SJSA1 (cell line): ENCODE results near the gene MRGPRE. TPM values are rescaled to one million over a fixed set of nuclear protein-coding genes. Genes with fewer than 3 reads are reported as not detected.

ENCODE experiments used
- DNase-seq, 2 experiments: peaks; one replicate each; pipeline ENCODE4 v3.0.0-alpha.2; 2015 to 2020; ENCODE audit warnings: low spot score in 2 of 2, low read depth in 1 of 2
- H3K27ac ChIP-seq: fragments of 250-450 bp; sonication (Bioruptor Pico); 2 replicates; pipeline ENCODE4 v1.5.1; 2020; ENCODE audit warnings: mild to moderate bottlenecking, moderate library complexity
- H3K27me3 ChIP-seq: fragments of 250-450 bp; sonication (Bioruptor Pico); replicated peaks from 2 replicates; pipeline ENCODE4 v1.5.1; 2020; ENCODE audit warnings: mild to moderate bottlenecking, moderate library complexity
- H3K36me3 ChIP-seq: fragments of 250-450 bp; sonication (Bioruptor Pico); 2 replicates; pipeline ENCODE4 v1.5.1; 2020; ENCODE audit warnings: mild to moderate bottlenecking
- H3K4me1 ChIP-seq: fragments of 250-450 bp; sonication (Bioruptor Pico); replicated peaks from 2 replicates; pipeline ENCODE4 v1.6.1; 2021; ENCODE audit warnings: mild to moderate bottlenecking
- H3K4me3 ChIP-seq: fragments of 250-450 bp; sonication (Bioruptor Pico); 2 replicates; pipeline ENCODE4 v1.5.1; 2020; ENCODE audit warnings: mild to moderate bottlenecking
- H3K9me3 ChIP-seq: fragments of 250-450 bp; sonication (Bioruptor Pico); replicated peaks from 2 replicates; pipeline ENCODE4 v1.5.1; 2020; ENCODE audit warnings: mild to moderate bottlenecking
- total RNA-seq: library from RNA; depleted of rRNA; stranded (reverse); fragments of >200 nt; shearing (Covaris generic); gene quantifications from 2 replicates; pipeline ENCODE4 v1.2.3, GENCODE V29; 2014

MRGPRE gene
- total RNA-seq, 1 experiment from 2014 or later = not detected

DNA sequence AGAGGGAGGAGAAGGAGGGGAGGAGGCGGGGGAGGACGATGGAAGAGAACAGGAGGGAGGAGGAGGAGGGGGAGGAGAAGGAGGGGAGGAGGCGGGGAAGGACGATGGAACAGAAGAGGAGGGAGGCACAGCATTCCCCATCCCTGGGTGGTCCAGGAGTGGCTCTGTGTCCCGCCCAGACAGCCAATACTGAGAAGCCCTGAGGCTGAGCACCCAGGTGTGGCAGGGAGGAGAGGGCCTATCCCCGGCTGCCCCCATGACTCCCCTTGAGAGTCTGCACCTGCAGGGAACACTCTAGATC is 717 bp downstream of the MRGPRE start:
- H3K4me1 ChIP-seq = no peaks in the 10 kb centered on the region
- no peaks in the 10 kb centered on the region for H3K9me3 ChIP-seq
- no peaks in the 10 kb centered on the region for H3K36me3 ChIP-seq
- no peak overlapping the region for H3K4me3 ChIP-seq
- no peak for DNase-seq
- peaks cover 62% of the 10 kb centered on the region for H3K27me3 ChIP-seq
- no peak overlapping the region for H3K27ac ChIP-seq

DNA sequence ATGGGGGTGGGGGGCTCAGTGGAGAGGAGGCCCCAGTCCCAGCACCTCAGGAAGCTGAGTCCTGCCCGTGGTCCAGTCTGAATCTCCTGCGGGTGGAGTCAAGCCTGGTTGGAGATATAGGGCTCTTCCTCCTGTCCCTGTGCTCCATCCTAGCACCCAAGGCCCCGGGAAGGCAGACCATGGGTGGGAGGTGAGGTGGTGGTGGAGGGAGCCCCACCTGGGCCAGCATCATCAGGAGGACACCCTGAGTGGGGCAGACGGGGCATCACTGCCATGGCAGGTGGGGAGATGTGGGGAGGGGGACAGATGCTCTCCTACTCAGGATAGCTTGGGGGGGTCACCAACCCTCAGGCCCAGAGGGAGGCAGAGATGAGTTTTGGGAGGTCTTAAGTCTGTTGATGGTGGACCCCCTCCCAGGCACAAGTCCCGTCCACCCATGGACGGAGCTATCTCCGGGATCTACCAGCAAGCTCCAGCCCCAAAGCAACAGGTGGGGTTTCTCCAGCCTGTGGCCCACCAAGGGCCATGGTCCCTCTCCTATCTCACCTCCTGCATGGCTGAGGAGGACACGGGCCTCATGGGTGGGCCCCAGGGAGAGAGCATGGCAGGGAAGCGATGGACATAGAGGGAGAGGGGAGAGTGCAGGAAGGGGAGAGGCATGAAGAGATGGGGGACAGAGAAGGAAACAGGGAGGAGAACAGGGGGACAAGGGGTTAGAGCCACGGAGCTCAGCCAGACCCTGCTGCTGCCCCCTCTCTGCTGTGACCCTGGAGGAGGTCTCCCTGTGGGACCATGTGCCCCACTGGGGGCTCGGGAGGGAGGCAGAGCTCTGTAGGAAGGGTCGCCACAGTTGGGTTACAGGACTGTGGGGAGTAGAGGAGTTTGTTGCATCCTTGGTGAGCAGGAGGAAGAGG is 1.3 kb downstream of the MRGPRE start:
- peaks cover 67% of the 10 kb centered on the region for H3K27me3 ChIP-seq
- H3K4me3 ChIP-seq = no peak overlapping the region
- H3K9me3 ChIP-seq = no peaks in the 10 kb centered on the region

DNA sequence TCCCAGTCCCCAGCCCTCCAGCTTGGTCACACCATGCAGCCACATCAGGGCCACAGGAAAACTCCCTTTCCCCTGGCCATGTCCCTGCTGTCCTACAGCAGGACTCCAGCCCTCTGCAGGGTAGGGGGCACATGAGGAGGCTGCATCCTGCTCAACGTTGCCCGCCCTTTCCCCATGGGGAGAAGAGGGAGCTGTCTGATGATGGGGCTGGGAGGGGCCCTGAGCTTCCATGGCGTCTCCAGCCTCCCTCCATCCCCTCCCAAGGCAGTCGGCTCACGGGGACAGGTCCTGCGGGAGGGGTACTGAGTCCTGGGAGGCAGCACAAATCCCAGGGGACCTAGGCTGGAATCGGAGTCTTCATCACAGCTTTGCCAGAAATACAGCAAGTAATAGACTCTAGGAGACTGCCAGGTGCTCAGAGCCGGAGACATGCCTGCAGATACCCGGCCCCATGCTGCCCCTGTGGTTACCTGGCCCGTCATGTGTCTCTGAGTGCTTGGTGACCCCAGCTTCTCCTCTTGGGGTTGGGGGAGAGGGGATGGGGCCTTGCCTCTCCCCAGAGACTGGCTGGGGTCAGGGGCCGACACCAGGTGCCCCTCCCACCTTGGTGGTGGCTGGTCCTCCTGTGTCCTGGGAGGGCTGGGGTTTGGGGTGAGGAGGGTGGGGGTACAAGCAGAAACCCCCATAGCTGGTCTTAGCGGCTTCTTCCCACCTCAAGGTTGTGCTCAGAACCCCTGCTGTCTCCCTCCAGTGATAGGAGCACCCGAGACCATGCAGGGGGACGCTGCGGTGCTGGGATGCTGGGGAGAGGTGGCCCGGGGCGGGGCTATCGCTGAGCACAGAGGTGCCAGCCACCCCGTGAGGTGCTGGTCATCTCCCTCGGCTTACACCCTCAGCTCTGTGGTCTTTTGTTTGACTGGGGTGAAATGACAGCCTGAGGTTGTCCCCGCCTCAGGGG is 2.3 kb downstream of the MRGPRE start:
- no peak overlapping the region for H3K4me3 ChIP-seq
- no peaks in the 10 kb centered on the region for H3K4me1 ChIP-seq
- no peak overlapping the region for H3K27ac ChIP-seq
- H3K9me3 ChIP-seq = no peaks in the 10 kb centered on the region
- H3K27me3 ChIP-seq = peaks cover 76% of the 10 kb centered on the region
- no peak for DNase-seq
- H3K36me3 ChIP-seq = no peaks in the 10 kb centered on the region

More for the DNA sequence above, 1.3 kb downstream of the MRGPRE start:
- DNase-seq = no peak
- Histone ChIP-seq H3K4me1 (no peaks in the 10 kb centered on the region), H3K36me3 (no peaks in the 10 kb centered on the region), H3K27ac (no peak overlapping the region)

DNA sequence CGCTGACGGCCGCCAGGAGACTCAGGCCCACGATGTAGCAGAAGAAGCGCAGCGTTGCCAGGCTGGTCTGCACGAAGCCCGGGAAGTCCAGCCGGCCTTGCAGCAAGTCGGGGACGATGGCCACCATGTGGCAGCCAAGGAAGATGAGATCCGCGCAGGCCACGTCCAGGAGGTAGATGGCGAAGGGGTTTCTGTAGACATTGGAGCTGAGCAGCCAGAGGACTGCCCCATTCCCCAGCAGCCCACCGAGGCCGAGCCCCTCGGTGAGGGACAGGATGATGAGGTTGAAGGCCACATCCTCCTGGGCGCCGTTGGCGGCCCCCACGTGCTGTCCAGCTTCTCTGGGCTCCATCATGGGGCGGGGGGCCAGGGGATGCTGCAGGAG is 3.8 kb downstream of the MRGPRE start:
- Histone ChIP-seq H3K27ac (no peak overlapping the region), H3K36me3 (no peaks in the 10 kb centered on the region), H3K9me3 (no peaks in the 10 kb centered on the region), H3K4me3 (no peak overlapping the region), H3K4me1 (no peaks in the 10 kb centered on the region), H3K27me3 (peaks cover 88% of the 10 kb centered on the region)
- no peak for DNase-seq

DNA sequence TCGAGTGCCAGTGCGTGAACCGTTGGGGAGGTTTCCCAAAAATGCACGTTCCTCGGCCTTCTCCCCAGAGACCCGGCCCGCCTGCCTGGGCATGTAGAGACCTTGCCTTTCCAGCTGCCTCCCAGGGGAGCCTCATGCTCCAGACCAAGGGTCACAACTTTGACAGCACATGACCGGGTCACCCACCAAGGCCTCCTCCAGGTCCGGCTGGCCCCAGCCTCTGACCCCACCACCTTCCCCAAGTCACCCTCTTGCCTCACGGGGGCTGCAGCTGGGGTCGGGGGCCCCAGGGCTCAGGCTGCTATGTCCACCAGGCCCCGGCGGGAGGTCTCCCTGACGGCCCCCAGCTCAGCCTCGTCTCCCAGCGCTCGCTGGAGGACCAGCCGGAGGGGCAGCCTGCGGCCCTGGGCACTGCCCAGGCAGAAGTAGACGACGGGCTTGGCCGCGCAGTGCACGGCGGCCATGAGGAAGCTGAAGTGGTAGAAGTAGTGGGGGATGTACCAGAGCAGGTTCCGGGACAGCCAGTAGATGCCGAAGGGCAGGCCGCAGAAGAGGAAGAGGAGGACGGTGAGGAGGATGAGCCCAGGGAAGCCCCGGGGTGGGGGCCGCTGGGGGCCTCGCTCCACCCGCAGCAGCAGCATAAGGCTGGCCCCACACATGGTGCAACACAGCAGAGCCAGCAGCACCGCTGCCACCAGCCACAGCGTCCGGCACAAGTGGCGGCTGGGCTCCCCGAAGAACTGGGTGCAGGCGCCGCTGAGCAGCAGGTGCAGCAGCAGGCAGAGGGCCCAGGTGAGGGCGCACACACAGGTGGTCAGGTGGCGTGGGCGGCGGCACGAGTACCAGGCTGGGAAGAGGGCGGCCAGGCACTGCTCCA is 4.4 kb downstream of the MRGPRE start:
- no peaks in the 10 kb centered on the region for H3K9me3 ChIP-seq
- H3K4me3 ChIP-seq = no peak overlapping the region
- H3K27ac ChIP-seq = no peak overlapping the region
- DNase-seq = no peak
- no peaks in the 10 kb centered on the region for H3K4me1 ChIP-seq
- peaks cover 89% of the 10 kb centered on the region for H3K27me3 ChIP-seq
- no peaks in the 10 kb centered on the region for H3K36me3 ChIP-seq

DNA sequence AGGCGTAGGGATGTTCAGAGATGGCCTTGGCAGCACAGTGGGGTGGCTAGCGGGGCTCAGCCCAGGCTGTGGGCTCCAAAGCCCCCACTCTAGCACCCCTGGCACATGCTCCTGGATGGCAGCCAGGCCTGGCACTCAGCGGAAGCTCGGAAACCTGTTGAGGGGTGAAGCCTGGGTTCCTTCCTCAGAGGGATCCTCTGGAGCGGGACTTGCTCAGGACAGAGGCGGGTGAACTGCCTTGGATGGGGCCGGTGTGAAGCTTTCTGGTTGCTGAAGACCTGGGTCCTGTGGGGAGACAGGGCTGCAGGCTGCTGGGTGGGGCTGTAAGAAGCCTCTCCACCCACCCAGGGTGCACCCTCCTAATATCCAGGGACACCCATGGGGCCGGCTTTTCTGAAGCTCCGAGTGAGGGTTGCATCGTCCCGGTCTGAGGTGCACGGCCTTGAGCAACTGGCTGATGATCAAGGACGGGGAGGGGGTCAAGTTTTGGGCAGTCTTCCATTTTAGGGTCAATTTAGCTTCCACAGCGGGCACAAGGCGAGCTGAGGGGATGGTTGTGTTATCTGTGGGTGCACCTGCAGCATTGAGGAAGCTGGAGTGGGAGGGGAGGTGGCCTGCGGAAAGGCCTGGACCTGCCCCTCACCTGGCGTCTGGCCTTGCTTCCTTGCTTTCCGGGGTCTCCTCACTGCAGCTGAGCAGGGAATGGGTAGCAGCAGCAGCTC is 5.2 kb downstream of the MRGPRE start:
- Histone ChIP-seq H3K4me1 (no peaks in the 10 kb centered on the region), H3K9me3 (no peaks in the 10 kb centered on the region), H3K27me3 (peaks cover 89% of the 10 kb centered on the region), H3K27ac (no peak overlapping the region), H3K4me3 (no peak overlapping the region), H3K36me3 (no peaks in the 10 kb centered on the region)
- DNase-seq = no peak

DNA sequence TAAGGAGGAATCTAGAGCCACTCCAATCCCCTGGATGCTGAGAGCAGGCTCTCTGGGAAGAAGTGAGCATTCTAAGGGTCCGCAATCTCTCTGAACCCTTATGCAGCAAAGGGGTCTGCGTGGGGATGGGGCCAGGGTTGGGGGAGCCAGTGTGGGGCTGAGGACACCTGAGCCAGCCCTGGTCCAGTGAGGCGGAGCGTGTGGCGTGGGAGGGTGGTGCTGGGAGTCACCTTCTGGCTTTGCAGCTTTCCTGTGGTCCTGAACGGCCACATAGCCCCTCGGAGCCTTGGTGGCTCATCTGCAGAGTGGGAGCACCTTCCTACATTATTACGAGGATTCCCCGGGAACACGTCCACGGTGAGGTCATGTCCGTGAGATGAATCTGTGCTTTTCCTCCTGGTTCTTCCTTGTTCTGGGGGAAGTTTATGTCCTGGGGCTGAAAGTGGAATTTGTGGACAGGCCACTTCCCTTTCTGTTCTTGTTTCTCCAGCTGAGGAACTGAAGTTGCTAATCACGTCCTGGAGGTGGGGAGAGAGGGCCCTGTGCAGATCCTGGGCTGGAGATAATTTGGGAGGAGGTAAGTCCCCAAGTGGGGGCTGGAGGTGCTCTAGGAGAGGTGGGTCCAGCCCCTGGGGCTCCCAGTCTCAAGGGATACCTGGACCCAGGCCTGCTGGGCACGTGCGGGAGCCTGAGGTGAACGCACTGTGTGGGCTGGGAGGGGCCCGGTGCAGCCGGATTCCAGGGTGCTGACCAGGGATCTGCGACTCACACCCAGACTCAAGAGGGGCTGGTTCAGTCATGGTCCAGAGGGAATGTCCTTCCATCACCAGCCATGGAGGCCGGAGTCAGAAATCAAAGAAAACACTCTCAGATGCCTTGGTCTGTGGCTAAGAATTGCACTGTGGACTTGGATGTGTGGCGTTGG is 6.1 kb downstream of the MRGPRE start:
- Histone ChIP-seq H3K4me3 (no peak overlapping the region), H3K27ac (no peak overlapping the region), H3K27me3 (peaks cover 89% of the 10 kb centered on the region), H3K36me3 (no peaks in the 10 kb centered on the region), H3K9me3 (no peaks in the 10 kb centered on the region), H3K4me1 (no peaks in the 10 kb centered on the region)
- DNase-seq = no peak

DNA sequence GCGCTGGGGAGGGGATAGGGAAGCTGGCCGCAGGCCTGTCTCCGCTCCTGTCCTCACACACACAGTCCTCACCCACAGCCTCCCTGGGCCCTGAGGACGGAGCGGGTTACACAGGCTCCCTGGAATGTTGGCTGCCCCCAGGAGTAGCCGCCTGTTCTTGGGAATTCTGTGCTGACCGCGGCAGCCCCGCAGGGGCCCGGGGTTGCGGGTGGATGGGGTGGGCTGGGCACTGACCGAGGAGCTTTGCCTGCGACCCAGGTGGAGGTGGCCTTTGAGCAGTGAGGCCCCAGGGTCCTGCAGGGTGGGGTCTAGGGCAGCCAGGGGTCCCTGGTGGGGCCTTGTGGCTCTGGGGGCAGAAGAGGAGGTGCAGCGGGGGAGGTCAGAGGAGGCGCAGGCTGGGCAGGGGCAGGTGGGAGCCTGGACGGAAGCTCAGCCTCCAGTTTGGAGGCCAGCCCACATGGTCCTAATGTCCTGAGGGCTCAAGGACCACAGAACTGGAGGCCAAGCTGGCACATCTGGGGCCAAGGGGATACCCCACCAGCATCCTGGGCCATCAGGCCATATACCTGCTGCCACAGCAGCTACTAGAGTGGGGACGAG is 7.0 kb downstream of the MRGPRE start:
- H3K27ac ChIP-seq = no peak overlapping the region
- DNase-seq = no peak
- no peaks in the 10 kb centered on the region for H3K36me3 ChIP-seq
- H3K9me3 ChIP-seq = no peaks in the 10 kb centered on the region
- no peaks in the 10 kb centered on the region for H3K4me1 ChIP-seq
- H3K4me3 ChIP-seq = no peak overlapping the region
- H3K27me3 ChIP-seq = peaks cover 92% of the 10 kb centered on the region

DNA sequence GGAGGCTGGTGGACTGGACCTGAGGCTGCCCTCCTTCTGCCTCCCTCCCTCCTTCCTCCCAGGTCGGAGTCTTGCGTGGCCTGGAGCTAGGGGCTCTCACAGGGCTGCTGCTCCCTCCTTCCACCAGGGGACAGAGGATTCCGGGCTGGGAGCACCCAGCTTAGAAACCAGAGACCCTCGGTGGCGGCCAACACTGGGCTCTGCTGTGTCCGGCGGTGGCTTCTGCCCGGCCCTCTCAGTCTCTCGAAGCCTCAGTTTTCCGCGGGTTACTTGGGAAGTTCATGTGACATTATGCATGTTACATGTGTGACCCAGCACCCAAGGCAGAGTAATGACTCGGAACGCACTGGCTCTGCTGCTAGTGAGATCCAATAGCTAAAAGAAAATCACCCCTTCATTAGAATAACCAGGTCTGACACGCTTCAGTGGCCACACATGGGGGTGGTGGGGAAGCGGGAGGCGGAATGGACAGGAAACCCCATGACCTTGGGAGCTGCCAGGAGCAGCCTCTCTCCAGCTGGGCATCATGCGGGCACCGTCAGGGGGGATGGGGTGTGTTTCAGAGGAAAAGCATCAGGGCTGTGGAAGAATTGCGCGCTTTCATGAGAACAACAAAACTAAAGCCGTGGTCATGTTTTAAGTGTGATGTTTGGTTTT is 7.7 kb downstream of the MRGPRE start:
- Histone ChIP-seq H3K4me3 (no peak overlapping the region), H3K4me1 (no peaks in the 10 kb centered on the region), H3K27ac (no peak overlapping the region), H3K9me3 (no peaks in the 10 kb centered on the region), H3K36me3 (no peaks in the 10 kb centered on the region), H3K27me3 (peaks cover 96% of the 10 kb centered on the region)
- DNase-seq = no peak

DNA sequence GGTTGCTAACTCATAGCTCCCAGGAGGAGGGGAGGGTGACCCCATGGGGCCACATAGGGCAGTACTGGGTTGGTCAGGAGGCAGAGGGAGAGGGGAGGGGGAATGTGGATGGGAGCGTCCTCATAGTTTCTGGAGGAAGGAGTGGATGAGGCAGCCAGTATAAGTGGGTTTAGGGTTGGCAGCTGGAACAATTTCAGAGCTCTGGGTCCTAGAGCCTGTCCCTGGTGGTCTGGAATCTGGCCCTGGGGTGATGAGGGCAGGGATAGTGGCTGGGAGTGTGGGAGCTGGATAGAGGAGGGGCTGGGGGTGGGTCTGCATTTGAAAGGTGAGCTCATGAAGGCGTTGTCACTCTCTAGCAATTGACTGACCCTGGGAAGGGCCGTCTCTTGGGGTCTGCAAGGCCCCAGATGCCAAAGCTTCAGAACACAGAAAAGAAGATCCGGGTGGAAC is 8.3 kb downstream of the MRGPRE start:
- DNase-seq = no peak
- Histone ChIP-seq H3K27me3 (peaks cover 98% of the 10 kb centered on the region), H3K27ac (no peak overlapping the region)

More for the DNA sequence above, 8.3 kb downstream of the MRGPRE start:
- H3K9me3 ChIP-seq = no peaks in the 10 kb centered on the region
- no peak overlapping the region for H3K4me3 ChIP-seq
- H3K4me1 ChIP-seq = no peaks in the 10 kb centered on the region
- H3K36me3 ChIP-seq = no peaks in the 10 kb centered on the region
